GM12878 (cell line): ENCODE data around the gene CSDE1. TPM values are rescaled to one million over a fixed set of nuclear protein-coding genes. Genes with fewer than 3 reads are reported as not detected.

Experiments used
- CBX5 ChIP-seq: sonication (generic); IDR thresholded peaks from 2 replicates; pipeline ENCODE4 v1.6.1; 2016; ENCODE audit warnings: low read depth, moderate library complexity, mild to moderate bottlenecking, inconsistent platforms
- CHD2 ChIP-seq: IDR thresholded peaks from 2 replicates; pipeline ENCODE4 v1.6.1; 2011; ENCODE audit warnings: low read depth, low read length, improper control_type of control experiment, borderline replicate concordance
- DPF2 ChIP-seq: fragments of 450-650 bp; IDR thresholded peaks from 2 replicates; pipeline ENCODE4 v1.6.1; 2017; ENCODE audit warnings: mild to moderate bottlenecking
- ETV6 ChIP-seq, 2 experiments: fragments of 450-650 bp in 1 of 2; IDR thresholded peaks in 1 of 2; conservative IDR thresholded peaks in 1 of 2; 2 replicates each; pipeline ENCODE4 v1.6.1; 2014; ENCODE audit warnings: antibody characterized with exemption in 1 of 2, borderline replicate concordance in 1 of 2, low read depth in 1 of 2, mild to moderate bottlenecking in 1 of 2, moderate library complexity in 1 of 2
- GATAD2B ChIP-seq: fragments of 450-650 bp; conservative IDR thresholded peaks from 2 replicates; pipeline ENCODE4 v1.6.1; 2017; ENCODE audit warnings: low read depth, mild to moderate bottlenecking, moderate library complexity
- LARP7 ChIP-seq: fragments of 450-650 bp; IDR thresholded peaks from 2 replicates; pipeline ENCODE4 v1.6.1; 2017; ENCODE audit warnings: mild to moderate bottlenecking
- POLR2A ChIP-seq: IDR thresholded peaks from 2 replicates; pipeline ENCODE4 v1.6.1; 2011; ENCODE audit warnings: low read depth, mild to moderate bottlenecking, low read length
- POLR2AphosphoS5 ChIP-seq: IDR thresholded peaks from 2 replicates; pipeline ENCODE4 v1.6.1; 2011; ENCODE audit warnings: mild to moderate bottlenecking, low read length, inconsistent platforms
- RB1 ChIP-seq: fragments of 450-650 bp; formaldehyde crosslinking; IDR thresholded peaks from 2 replicates; pipeline ENCODE4 v1.6.1; 2017; ENCODE audit warnings: mild to moderate bottlenecking, borderline replicate concordance
- polyA plus RNA-seq, 11 experiments: library from polyadenylated mRNA; depleted of rRNA in 4 of 11; unstranded in 6 of 11; stranded (reverse) in 5 of 11; fragments of >200 nt; fragmentation: Nextera tagmentation in 4 of 11; fragmentation: Illumina TruSeq in 1 of 11; extraction: Ambion mirVana in 4 of 11; extraction: Trizol in 1 of 11; gene quantifications; 1 replicate in 1 of 11; 2 replicates in 10 of 11; pipeline versions ENCODE4 v1.2.1 to v1.2.3, GENCODE V29; 2011 to 2016; ENCODE audit warnings: inconsistent platforms in 2 of 11, missing spikeins in 2 of 11, low read depth in 1 of 11
- total RNA-seq, 4 experiments: library from RNA; depleted of rRNA in 3 of 4; stranded (reverse); fragments of >200 nt in 3 of 4; fragmentation: Illumina TruSeq in 1 of 4; extraction: Trizol in 1 of 4; gene quantifications; 2 replicates each; pipeline versions ENCODE4 v1.2.1 to v1.2.3, GENCODE V29; 2013 to 2021
- TF ChIP-seq, protein P1 (sequence below): fragments of 450-650 bp; IDR thresholded peaks from 2 replicates; pipeline ENCODE4 v1.6.1; 2016; ENCODE audit warnings: mild to moderate bottlenecking
- TF ChIP-seq, protein P2 (sequence below): fragments of 150-350 bp; IDR thresholded peaks from 2 replicates; pipeline ENCODE4 v1.6.1; 2016; ENCODE audit warnings: low read depth, low read length

Gene CSDE1
- total and polyA plus RNA-seq, 10 of the 15 experiments (the other 5 are each of a cell fraction or from before 2014, with no cell fraction given): 130 to 390 (median 246) TPM

DNA sequence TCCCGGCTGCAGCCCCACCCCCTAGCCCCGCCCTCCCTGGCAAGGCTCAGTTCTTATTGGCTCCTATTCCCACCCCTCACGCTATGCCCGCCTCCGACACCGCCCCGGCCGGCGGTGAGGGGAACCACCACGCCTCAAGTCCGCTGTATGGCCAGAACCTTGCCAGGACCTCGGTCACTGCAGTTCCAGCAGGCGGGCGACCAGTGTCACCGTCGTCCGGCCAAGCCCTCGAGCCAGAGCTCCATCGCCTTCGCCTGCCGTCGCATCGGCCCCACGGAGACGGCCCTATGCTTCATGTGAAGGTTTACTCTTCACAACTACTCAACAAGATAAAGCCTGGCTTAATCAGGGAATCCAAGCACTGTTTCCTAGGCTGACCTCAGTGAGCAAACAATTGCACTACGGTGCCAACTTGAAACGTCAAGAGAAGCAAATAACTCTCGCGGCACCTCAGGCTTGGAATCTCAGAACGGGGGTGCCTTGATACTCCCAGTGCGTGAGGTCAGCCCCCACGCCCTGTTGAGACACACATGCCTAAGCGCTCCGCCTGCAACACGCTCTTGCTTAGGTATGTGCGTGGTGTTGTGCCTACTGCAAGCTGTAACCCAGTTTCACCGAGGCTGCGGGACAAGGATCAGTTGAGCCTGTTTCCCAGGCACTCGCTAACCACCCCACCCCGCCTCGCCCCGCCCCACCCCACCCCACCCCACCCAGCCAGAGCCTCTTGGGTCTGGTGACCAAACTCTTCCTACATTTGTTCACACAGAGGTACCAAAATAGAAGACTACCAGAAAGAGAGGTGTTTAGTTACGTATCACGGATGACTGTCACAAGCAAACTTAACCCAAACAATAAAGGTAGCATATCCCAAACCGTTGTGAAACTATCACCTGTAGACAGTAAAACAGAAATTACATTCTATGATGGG is 87.4 kb downstream of the CSDE1 start (continued):
- TF ChIP-seq, protein P1, sequence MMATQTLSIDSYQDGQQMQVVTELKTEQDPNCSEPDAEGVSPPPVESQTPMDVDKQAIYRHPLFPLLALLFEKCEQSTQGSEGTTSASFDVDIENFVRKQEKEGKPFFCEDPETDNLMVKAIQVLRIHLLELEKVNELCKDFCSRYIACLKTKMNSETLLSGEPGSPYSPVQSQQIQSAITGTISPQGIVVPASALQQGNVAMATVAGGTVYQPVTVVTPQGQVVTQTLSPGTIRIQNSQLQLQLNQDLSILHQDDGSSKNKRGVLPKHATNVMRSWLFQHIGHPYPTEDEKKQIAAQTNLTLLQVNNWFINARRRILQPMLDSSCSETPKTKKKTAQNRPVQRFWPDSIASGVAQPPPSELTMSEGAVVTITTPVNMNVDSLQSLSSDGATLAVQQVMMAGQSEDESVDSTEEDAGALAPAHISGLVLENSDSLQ: peak; percentile 96
- TF ChIP-seq CHD2 (0 out of 2 replicates have a peak, but pooled peaks have one; percentile 23), LARP7 (0 out of 2 replicates have a peak, but pooled peaks have one; percentile 37), POLR2A (0 out of 2 replicates have a peak, but pooled peaks have one; percentile 38), RB1 (0 out of 2 replicates have a peak, but pooled peaks have one; percentile 69), GATAD2B (0 out of 2 replicates have a peak, but pooled peaks have one; percentile 19), CBX5 (no peak), ETV6 (conservative IDR thresholded peaks at IDR 0.05 in 1 of 2, IDR thresholded peaks at IDR 0.05 in 1 of 2; ENCODE audit: borderline replicate concordance in 1 of 2, low read depth in 1 of 2) (peak in 1 of 2 experiments; percentile 92; a peak in 1 of 4 replicates), POLR2AphosphoS5 (no peak), DPF2 (0 out of 2 replicates have a peak, but pooled peaks have one; percentile 44)
- TF ChIP-seq, protein P2, sequence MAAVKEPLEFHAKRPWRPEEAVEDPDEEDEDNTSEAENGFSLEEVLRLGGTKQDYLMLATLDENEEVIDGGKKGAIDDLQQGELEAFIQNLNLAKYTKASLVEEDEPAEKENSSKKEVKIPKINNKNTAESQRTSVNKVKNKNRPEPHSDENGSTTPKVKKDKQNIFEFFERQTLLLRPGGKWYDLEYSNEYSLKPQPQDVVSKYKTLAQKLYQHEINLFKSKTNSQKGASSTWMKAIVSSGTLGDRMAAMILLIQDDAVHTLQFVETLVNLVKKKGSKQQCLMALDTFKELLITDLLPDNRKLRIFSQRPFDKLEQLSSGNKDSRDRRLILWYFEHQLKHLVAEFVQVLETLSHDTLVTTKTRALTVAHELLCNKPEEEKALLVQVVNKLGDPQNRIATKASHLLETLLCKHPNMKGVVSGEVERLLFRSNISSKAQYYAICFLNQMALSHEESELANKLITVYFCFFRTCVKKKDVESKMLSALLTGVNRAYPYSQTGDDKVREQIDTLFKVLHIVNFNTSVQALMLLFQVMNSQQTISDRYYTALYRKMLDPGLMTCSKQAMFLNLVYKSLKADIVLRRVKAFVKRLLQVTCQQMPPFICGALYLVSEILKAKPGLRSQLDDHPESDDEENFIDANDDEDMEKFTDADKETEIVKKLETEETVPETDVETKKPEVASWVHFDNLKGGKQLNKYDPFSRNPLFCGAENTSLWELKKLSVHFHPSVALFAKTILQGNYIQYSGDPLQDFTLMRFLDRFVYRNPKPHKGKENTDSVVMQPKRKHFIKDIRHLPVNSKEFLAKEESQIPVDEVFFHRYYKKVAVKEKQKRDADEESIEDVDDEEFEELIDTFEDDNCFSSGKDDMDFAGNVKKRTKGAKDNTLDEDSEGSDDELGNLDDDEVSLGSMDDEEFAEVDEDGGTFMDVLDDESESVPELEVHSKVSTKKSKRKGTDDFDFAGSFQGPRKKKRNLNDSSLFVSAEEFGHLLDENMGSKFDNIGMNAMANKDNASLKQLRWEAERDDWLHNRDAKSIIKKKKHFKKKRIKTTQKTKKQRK: no peak
